Dedifferentiated amniotic fluid mesenchymal stem cell (primary cell): ENCODE measurements around the gene GRIK2.
A peak's percentile ranks its signal among the peaks of the same experiment; 100 is the strongest.

Experiments
- DNase-seq: peaks from one replicate; pipeline ENCODE4 v3.0.0-alpha.2; 2016; ENCODE audit errors: extremely low spot score

Gene GRIK2

GRCh38 chr6:101454106-101454676 is 60.7 kb downstream of the GRIK2 start:
- no peak for DNase-seq

- no peak for DNase-seq
Observed at GRCh38 chr6:101458336-101458735, 64.8 kb downstream of the GRIK2 start.

GRCh38 chr6:101458826-101459225 is 65.3 kb downstream of the GRIK2 start:
- DNase-seq = no peak

- DNase-seq = no peak
Observed at GRCh38 chr6:101462576-101462975, 69.1 kb downstream of the GRIK2 start.

GRCh38 chr6:101465863-101466262 is 72.4 kb downstream of the GRIK2 start:
- DNase-seq = no peak

- DNase-seq = no peak
Observed at GRCh38 chr6:101477436-101477835, 83.9 kb downstream of the GRIK2 start.

- DNase-seq = no peak
Observed at GRCh38 chr6:101478891-101479290, 85.4 kb downstream of the GRIK2 start.

- no peak for DNase-seq
Observed at GRCh38 chr6:101482606-101483005, 89.1 kb downstream of the GRIK2 start.

GRCh38 chr6:101484781-101485180 is 91.3 kb downstream of the GRIK2 start:
- DNase-seq = no peak

GRCh38 chr6:101486124-101486523 is 92.6 kb downstream of the GRIK2 start:
- DNase-seq = no peak

GRCh38 chr6:101486726-101487125 is 93.2 kb downstream of the GRIK2 start:
- DNase-seq = no peak

- DNase-seq = no peak
Observed at GRCh38 chr6:101489456-101489855, 95.9 kb downstream of the GRIK2 start.

GRCh38 chr6:101490857-101491256 is 97.3 kb downstream of the GRIK2 start:
- no peak for DNase-seq

- no peak for DNase-seq
Observed at GRCh38 chr6:101502818-101503217, 109.3 kb downstream of the GRIK2 start.

- DNase-seq = peak; percentile 22
Observed at GRCh38 chr6:101509536-101509935, 116.0 kb downstream of the GRIK2 start.

GRCh38 chr6:101513181-101513580 is 119.7 kb downstream of the GRIK2 start:
- DNase-seq = no peak

GRCh38 chr6:101516578-101516977 is 123.1 kb downstream of the GRIK2 start:
- no peak for DNase-seq

- no peak for DNase-seq
Observed at GRCh38 chr6:101517632-101518031, 124.1 kb downstream of the GRIK2 start.

GRCh38 chr6:101522254-101522653 is 128.7 kb downstream of the GRIK2 start:
- DNase-seq = no peak

GRCh38 chr6:101527467-101527866 is 134.0 kb downstream of the GRIK2 start:
- no peak for DNase-seq

GRCh38 chr6:101528801-101529200 is 135.3 kb downstream of the GRIK2 start:
- DNase-seq = no peak

- DNase-seq = no peak
Observed at GRCh38 chr6:101531538-101531937, 138.0 kb downstream of the GRIK2 start.

- peak; percentile 45 for DNase-seq
Observed at GRCh38 chr6:101534386-101534785, 140.9 kb downstream of the GRIK2 start.

GRCh38 chr6:101534821-101535220 is 141.3 kb downstream of the GRIK2 start:
- peak; percentile 27 for DNase-seq
